ENCODE results near the gene SERHL2.
"Not testable (repeated sequence)": the region's sequence is repeated elsewhere in the genome, so short reads cannot be mapped to it uniquely, and the experiment has no call there.

The SERHL2 gene

GRCh38 chr22:42536166-42536565 lies 17.6 kb upstream of the SERHL2 start:
- no peak for DNase-seq

GRCh38 chr22:42536634-42537033 lies 17.1 kb upstream of the SERHL2 start:
- not testable (repeated sequence) for DNase-seq

GRCh38 chr22:42537199-42537831 lies 16.4 kb upstream of the SERHL2 start:
- not testable (repeated sequence) for DNase-seq

GRCh38 chr22:42539236-42539771 lies 14.5 kb upstream of the SERHL2 start:
- not testable (repeated sequence) for DNase-seq

GRCh38 chr22:42544686-42545085 lies 9.1 kb upstream of the SERHL2 start:
- no peak for DNase-seq

GRCh38 chr22:42547562-42547961 lies 6.2 kb upstream of the SERHL2 start:
- no peak for DNase-seq

GRCh38 chr22:42548126-42548525 lies 5.6 kb upstream of the SERHL2 start:
- not testable (repeated sequence) for DNase-seq

GRCh38 chr22:42548597-42549330 lies 5.0 kb upstream of the SERHL2 start:
- no peak for DNase-seq

GRCh38 chr22:42549331-42550060 lies 4.3 kb upstream of the SERHL2 start:
- DNase-seq: no peak

- not testable (repeated sequence) for DNase-seq
These were observed 1.5 kb upstream of the SERHL2 start for GRCh38 chr22:42552294-42552647.

GRCh38 chr22:42560381-42560780 lies 6.6 kb downstream of the SERHL2 start:
- DNase-seq: no peak

GRCh38 chr22:42560781-42561180 lies 7.0 kb downstream of the SERHL2 start:
- DNase-seq: no peak

GRCh38 chr22:42561856-42562255 lies 8.1 kb downstream of the SERHL2 start:
- DNase-seq: no peak

- no peak for DNase-seq
These were observed 8.5 kb downstream of the SERHL2 start for GRCh38 chr22:42562279-42562678.

GRCh38 chr22:42562684-42563083 lies 8.9 kb downstream of the SERHL2 start:
- no peak for DNase-seq

GRCh38 chr22:42563943-42564342 lies 10.2 kb downstream of the SERHL2 start:
- DNase-seq: not testable (repeated sequence)

- DNase-seq: no peak
These were observed 10.9 kb downstream of the SERHL2 start for GRCh38 chr22:42564699-42565098.

- DNase-seq: no peak
These were observed 12.2 kb downstream of the SERHL2 start for GRCh38 chr22:42565956-42566355.

GRCh38 chr22:42567950-42568349 lies 14.2 kb downstream of the SERHL2 start:
- not testable (repeated sequence) for DNase-seq

GRCh38 chr22:42570580-42570979 lies 16.8 kb downstream of the SERHL2 start:
- DNase-seq: not testable (repeated sequence)

GRCh38 chr22:42571068-42571467 lies 17.3 kb downstream of the SERHL2 start:
- not testable (repeated sequence) for DNase-seq

GRCh38 chr22:42574046-42574445 lies 20.3 kb downstream of the SERHL2 start:
- not testable (repeated sequence) for DNase-seq

GRCh38 chr22:42574468-42574867 lies 20.7 kb downstream of the SERHL2 start:
- not testable (repeated sequence) for DNase-seq
